VCaP (cell line): ENCODE results near the gene ATRNL1.

ENCODE experiments used
- H3K27ac ChIP-seq: fragments of 450-650 bp; 2 replicates; pipeline ENCODE4 v1.5.1; 2017
- CTCF ChIP-seq: fragments of 450-650 bp; conservative IDR thresholded peaks from 2 replicates; pipeline ENCODE4 v1.5.1; 2017; ENCODE audit warnings: mild to moderate bottlenecking, moderate library complexity

The ATRNL1 gene

GRCh38 chr10:115981081-115981480 lies 887.9 kb downstream of the ATRNL1 start:
- TF ChIP-seq CTCF = no peak
- H3K27ac ChIP-seq = no peak overlapping the region

- no peak overlapping the region for H3K27ac ChIP-seq
- TF ChIP-seq CTCF = no peak
Observed at GRCh38 chr10:115982076-115982475, 888.9 kb downstream of the ATRNL1 start.

GRCh38 chr10:115982526-115982925 lies 889.4 kb downstream of the ATRNL1 start:
- H3K27ac ChIP-seq = no peak overlapping the region
- TF ChIP-seq CTCF = no peak

DNA sequence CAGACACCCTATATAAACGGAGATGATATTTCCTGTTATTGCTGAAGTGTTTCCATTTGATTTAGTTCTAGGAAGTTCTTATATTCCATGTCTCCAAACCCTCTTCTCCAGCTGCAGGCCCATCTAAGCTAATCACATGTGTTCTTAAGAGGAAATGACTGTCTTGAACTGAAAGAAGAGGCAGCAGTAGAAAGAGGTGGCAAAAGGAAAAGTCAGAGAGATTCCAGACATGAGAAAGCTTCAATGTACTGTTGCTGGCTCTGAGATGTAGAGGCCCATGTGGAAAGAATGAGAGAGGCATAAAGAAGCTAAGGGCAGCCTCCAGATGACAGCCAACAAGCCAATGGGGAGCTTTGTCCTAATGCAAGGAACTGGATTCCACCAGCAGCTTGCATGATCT lies 892.6 kb downstream of the ATRNL1 start:
- no peak overlapping the region for H3K27ac ChIP-seq
- TF ChIP-seq CTCF = no peak

DNA sequence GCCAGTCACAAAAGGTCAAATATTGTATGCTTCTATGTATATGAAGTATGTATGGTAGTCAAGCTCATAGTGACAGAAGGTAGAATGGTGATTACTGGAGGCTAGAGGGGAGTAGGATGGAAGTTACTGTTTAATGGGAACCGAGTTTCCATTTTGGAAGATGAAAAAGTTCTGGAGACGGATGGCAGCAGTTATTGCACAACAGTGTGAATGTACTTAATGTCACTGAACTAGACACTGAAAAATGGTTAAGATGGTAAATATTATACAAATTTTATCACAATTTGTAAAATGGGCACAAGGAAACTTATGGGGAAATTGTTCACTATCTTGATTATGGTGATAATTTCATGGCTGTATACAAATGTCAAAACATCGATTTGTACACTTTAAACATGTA lies 895.2 kb downstream of the ATRNL1 start:
- TF ChIP-seq CTCF = no peak
- no peak overlapping the region for H3K27ac ChIP-seq

DNA sequence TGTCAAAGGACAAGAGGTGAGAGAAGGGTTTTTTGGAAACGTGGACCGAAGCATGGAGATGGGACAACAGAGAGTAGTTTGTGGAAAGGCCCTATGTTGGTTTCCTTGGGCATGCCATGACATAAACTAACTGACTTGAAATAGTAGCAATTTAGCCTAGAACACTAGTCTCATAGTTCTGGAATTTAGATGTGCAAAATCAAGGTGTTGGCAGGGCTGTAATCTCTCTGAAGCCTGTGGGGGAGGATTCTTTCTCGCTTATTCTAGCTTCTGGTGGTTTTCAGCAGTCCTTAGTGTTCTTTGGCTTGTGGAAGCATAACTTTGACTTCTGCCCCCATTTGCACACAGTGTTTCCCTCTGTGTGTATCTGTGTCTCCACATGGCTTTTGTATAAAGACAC lies 896.5 kb downstream of the ATRNL1 start:
- no peak for TF ChIP-seq CTCF
- H3K27ac ChIP-seq = no peak overlapping the region

- H3K27ac ChIP-seq = no peak overlapping the region
- no peak for TF ChIP-seq CTCF
Observed at GRCh38 chr10:115992236-115992986, 899.2 kb downstream of the ATRNL1 start.
